Measurements from ENCODE around the gene ASIP. TPM values are rescaled to one million over a fixed set of nuclear protein-coding genes. Genes with fewer than 3 reads are reported as not detected.
A peak's percentile ranks its signal among the peaks of the same experiment; 100 is the strongest.

ASIP gene
- total and polyA plus RNA-seq, 2 of the 4 experiments (the other 2 are of a cell fraction), result not detected

GRCh38 chr20:34246126-34246626 lies 5.0 kb downstream of the ASIP start:
- Histone ChIP-seq H3K27me3 (ENCODE audit: control insufficient read depth, insufficient read depth, low read length) (peaks cover 13% of the 10 kb centered on the region), H2BK15ac (ENCODE audit: low read depth, low read length) (no peak overlapping the region), H3K4me1 (ENCODE audit: control insufficient read depth, insufficient read depth, low read length) (no peaks in the 10 kb centered on the region; the same call in none of the 2 replicates), H3K18ac (ENCODE audit: low read depth, low read length) (no peak overlapping the region), H3K23ac (ENCODE audit: low read depth, low read length) (no peak overlapping the region), H3K9ac (ENCODE audit: low read depth, low read length) (no peak overlapping the region), H2BK20ac (ENCODE audit: low read depth, low read length) (no peak overlapping the region), H3K4me3 (ENCODE audit: insufficient read depth, low read depth, low read length) (no peak overlapping the region), H4K20me1 (ENCODE audit: insufficient read depth, low read length) (no peaks in the 10 kb centered on the region), H3K56ac (ENCODE audit: extremely low read depth, insufficient read depth, low read length) (no peak overlapping the region), H3K79me1 (ENCODE audit: low read depth in 1 of 2, low read length in 2 of 2) (no peaks in the 10 kb centered on the region), H2AK5ac (ENCODE audit: low read depth, low read length) (no peak overlapping the region), H3K36me3 (ENCODE audit: control insufficient read depth, insufficient read depth, low read length) (no peaks in the 10 kb centered on the region), H3K4ac (ENCODE audit: low read depth, low read length) (no peak overlapping the region), H2AK9ac (replicated peaks; ENCODE audit: low read depth, low read length, poor library complexity) (no peak overlapping the region), H4K8ac (ENCODE audit: low read depth in 2 of 2, low read length in 2 of 2) (no peak overlapping the region), H4K5ac (ENCODE audit: low read depth, low read length) (no peak overlapping the region), H3K14ac (replicated peaks; ENCODE audit: low read depth, low read length) (no peak overlapping the region), H2BK120ac (ENCODE audit: low read depth, low read length) (no peak overlapping the region), H4K91ac (ENCODE audit: insufficient read depth, low read depth, low read length) (no peak overlapping the region), H2BK5ac (ENCODE audit: low read depth, low read length, poor library complexity, severe bottlenecking) (no peak overlapping the region), H3K9me3 (ENCODE audit: control insufficient read depth, insufficient read depth, low read length) (no peaks in the 10 kb centered on the region), H3K4me2 (ENCODE audit: low read depth, low read length) (peak overlapping the region; percentile 48; the same call in 1 of the 2 replicates), H3K27ac (ENCODE audit: insufficient read depth, low read length) (no peak overlapping the region), H2AFZ (replicated peaks; ENCODE audit: low read length, poor library complexity) (no peak overlapping the region), H3K9me1 (ENCODE audit: insufficient read depth, low read length) (0 out of 2 replicates have a peak, but pooled peaks cover 5% of the 10 kb centered on the region)
- dilution Hi-C loops (cut with HindIII; ENCODE audit: low sequenced_read_pairs, unreplicated experiment), result no loop called here
- ATAC-seq (ENCODE audit: low read depth), result peak; percentile 65
- CTCF ChIA-PET, result no interaction called here
- POLR2A ChIA-PET (ENCODE audit: unreplicated experiment), result interaction anchor here (0.7 kb wide), 1 partner anchor 28 kb away, joined by 3 read pairs; no protein-coding TSS in a partner anchor
- intact Hi-C loops (cut with micrococcal nuclease), result loop anchor here (5.0 kb wide), 1 partner anchor 54 kb away; no protein-coding TSS in a partner anchor
- in situ Hi-C loops (cut with MboI; ENCODE audit: low sequenced_read_pairs), result no loop called here
- no peak for DNase-seq
- TF ChIP-seq CTCF (conservative IDR thresholded peaks at IDR 0.05; ENCODE audit: low read depth, low read length) (no peak), RFX5 (IDR thresholded peaks at IDR 0.05; ENCODE audit: low read depth, low read length) (no peak), ELK1 (IDR thresholded peaks at IDR 0.05; ENCODE audit: borderline replicate concordance, low read depth, low read length) (no peak), RCOR1 (IDR thresholded peaks at IDR 0.05; ENCODE audit: insufficient replicate concordance, low read length) (no peak), NFE2L2 (IDR thresholded peaks at IDR 0.05; ENCODE audit: low read depth, low read length) (no peak), BHLHE40 (IDR thresholded peaks at IDR 0.05; ENCODE audit: low read depth, low read length) (no peak), CHD1 (IDR thresholded peaks at IDR 0.05; ENCODE audit: low read depth, low read length) (no peak), USF2 (IDR thresholded peaks at IDR 0.05; ENCODE audit: low read depth, low read length) (no peak), CEBPB (IDR thresholded peaks at IDR 0.05; ENCODE audit: low read depth, low read length) (no peak), MAZ (IDR thresholded peaks at IDR 0.05; ENCODE audit: borderline replicate concordance, low read depth, low read length) (no peak), MAFK (IDR thresholded peaks at IDR 0.05; ENCODE audit: low read depth, low read length) (no peak), POLR2A (IDR thresholded peaks at IDR 0.05; ENCODE audit: low read depth, low read length) (no peak), MXI1 (IDR thresholded peaks at IDR 0.05; ENCODE audit: borderline replicate concordance, low read depth, low read length) (no peak), SMC3 (IDR thresholded peaks at IDR 0.05; ENCODE audit: low read depth, low read length) (no peak), RAD21 (IDR thresholded peaks at IDR 0.05; ENCODE audit: low read length) (no peak), FOS (IDR thresholded peaks at IDR 0.05; ENCODE audit: low read depth, low read length) (no peak)
- WGBS, 2 experiments (ENCODE audit: extremely low coverage in 2 of 2, insufficient read length in 1 of 2), result no CpG with 5 or more reads among the region's 2 CpGs
- BruUV-seq (replicated peaks), result no TSS peak
